Putamen (tissue), 1 donor: ENCODE results near the gene TLR6.

Source experiments
- DNase-seq: peaks from one replicate; pipeline ENCODE4 v3.0.0-alpha.2; 2016; ENCODE audit warnings: low spot score

Gene TLR6, protein sequence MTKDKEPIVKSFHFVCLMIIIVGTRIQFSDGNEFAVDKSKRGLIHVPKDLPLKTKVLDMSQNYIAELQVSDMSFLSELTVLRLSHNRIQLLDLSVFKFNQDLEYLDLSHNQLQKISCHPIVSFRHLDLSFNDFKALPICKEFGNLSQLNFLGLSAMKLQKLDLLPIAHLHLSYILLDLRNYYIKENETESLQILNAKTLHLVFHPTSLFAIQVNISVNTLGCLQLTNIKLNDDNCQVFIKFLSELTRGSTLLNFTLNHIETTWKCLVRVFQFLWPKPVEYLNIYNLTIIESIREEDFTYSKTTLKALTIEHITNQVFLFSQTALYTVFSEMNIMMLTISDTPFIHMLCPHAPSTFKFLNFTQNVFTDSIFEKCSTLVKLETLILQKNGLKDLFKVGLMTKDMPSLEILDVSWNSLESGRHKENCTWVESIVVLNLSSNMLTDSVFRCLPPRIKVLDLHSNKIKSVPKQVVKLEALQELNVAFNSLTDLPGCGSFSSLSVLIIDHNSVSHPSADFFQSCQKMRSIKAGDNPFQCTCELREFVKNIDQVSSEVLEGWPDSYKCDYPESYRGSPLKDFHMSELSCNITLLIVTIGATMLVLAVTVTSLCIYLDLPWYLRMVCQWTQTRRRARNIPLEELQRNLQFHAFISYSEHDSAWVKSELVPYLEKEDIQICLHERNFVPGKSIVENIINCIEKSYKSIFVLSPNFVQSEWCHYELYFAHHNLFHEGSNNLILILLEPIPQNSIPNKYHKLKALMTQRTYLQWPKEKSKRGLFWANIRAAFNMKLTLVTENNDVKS

DNA sequence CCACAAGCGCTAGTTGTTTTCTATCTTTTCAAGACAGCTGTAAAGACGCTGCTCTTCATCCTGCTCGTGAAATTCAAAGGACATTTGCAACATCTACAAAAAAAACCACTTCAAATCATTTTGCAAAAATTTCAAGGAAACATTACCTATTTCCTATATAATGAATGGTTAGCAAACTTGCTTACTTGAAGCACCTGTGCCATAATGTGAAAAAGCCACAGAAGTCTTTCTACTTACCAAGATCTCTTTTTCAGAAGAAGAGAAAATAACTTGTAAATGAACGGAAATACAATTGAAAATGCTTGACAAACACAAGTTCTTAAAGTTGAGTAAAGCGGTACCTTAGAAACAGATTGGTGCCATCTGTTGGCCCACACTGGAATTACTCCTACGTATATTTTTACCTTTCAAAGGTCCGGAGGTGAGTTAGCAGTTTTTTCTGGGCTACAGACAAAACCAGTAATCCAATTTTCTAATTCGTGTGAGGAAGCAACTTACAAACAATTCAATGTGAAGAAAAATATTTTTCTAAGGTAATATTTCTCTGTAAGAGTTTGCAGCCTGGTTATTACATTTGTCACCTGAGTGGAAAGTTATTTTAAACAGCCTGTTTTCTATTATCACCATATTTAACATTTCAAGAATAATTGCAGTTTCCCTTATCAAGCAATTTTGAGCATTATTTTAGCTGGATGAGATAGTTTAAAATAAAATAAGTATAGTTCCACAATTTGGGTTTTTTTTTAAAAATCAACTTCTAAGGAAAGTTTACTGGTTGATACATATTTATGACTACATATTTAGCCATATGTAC is at the start of gene TLR6:
Gene TLR6, minus strand, starts transcription at position 294 of the 814 bp plus-strand sequence. CDS start 27,344 bp downstream, outside the sequence.
- no peak for DNase-seq

DNA sequence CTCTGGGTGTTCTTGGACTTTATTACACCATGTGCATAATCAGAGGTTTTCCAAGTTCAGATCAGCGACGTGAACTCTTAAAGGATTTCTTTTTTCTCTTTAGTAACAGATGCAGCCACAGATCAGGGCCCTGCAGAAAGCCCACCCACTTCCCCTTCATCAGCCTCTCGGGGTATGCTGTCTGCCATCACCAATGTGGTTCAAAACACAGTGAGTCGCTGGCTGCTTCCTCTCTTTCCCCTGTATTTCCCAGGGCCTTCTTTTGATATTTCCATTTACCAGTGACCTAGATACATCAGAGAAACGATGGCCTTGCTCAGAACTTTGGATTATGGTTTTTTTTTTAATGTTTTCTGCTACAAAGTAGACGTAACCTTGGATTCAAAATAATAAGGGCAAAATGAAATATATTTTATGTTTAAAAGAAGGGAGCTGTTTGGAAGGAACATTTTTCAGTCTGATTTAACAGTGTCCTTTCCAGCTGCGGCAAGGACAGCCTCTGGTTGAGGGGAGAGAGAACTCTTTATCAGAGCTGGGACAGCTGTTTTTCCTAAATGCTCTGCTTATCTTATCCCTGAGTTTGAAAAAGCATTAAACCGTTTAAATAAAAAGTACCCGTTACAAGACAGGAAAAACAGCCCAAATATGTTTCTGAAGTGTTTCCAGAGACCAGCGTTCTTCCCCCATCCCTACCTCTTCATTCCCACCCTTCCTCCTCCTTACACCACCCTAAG is 49.2 kb upstream of the TLR6 start:
- no peak for DNase-seq

DNA sequence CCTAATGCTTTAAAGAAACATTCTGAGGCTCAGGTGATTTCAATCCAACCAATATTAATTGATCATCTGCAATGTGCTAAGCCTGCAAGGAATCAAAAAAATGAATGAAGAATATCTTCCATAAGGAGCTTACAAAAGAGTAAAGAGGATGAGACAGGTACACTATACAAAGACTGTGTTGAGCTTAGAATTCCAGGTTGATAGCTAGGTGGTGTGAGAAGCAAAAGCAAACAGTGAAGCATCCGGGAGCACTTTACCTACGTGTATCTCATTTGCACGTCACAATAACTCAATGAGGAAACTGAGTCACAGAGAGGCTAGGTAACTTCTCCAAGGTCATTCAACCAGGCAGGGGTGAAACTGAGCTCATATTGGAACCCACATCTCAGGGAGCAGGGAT is 48.1 kb upstream of the TLR6 start:
- DNase-seq, result no peak

DNA sequence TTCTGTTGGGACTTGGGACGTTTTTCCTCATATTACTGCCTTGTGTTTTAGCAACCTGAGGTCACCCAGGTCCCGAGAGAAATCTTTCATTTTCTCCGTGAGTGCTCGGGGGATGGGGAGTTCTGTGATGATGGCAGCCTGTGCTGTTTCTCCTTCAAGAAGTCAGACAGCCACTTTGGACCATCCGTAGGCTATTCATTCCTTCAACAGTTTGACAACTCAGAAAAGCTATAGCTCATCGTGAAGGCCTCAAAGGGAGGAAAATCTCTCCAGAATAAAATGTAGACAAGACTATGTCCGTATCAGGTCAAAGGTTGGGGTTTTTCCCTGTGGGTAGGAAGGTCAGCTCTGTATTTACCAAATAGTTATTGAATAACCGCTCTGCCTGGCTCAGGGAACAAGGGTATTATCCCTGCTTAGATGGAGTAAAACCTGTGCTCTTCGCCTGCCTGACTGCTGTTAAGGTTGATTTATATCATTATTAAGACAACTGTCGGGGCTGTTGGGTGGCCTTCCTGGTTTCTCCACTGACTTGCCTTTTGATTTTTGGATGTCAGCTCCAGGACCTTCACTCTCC is 47.6 kb upstream of the TLR6 start:
- no peak for DNase-seq

DNA sequence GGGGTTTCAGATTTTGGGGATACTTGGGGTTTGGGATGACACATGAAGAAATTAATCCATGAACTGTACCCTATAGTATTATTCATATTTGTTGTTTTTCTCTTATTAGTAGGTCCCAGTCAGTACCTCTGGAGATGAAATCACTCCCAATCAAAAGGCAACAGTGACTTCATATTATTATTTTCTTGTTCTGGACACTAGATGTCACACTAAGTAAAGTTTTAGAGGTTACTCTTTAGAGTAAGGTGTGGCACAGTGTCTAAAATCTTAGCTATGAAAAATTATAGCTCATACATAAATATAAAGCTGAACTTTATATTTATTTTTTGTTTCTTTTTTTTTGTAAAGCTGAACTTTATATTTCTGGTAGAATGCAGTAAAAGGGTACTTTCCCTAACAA is 46.1 kb upstream of the TLR6 start:
- DNase-seq, result peak; percentile 39

DNA sequence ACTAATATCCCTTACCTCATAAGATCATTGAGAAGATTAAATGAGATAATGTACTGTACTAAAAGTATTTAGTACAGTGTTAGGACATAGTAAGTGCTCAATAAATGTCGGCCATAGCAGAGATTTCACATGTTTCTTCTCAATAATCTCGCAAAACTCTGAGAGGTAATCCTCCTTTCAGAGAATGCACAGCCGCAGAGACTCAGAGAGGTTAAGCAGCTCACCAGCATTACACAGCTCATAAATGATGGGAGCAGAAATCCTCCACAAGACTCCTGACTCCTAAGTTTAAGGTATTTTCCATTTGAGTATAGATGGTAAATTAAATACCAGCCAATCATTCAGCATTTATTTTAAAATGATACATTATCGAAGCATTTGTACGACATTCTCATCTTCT is 45.6 kb upstream of the TLR6 start:
- no peak for DNase-seq

DNA sequence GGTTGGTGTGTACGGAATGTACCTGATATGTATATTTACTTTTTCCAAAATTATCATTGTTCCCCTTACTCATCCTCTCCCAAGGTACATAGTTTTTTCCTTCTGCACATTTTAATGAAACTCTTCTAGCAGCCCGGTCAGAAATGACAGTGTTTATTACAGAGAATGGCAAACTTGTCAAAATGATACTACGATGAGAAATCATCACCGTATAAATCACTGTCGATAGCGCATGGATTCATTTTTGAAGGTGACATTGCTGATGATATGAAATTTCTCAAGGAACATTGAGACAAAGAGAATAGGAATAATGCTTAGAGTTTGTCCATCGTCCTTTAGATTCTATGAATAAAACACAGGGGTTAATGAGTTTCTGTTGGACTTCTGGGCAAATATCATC is 41.6 kb upstream of the TLR6 start:
- DNase-seq, result no peak

DNA sequence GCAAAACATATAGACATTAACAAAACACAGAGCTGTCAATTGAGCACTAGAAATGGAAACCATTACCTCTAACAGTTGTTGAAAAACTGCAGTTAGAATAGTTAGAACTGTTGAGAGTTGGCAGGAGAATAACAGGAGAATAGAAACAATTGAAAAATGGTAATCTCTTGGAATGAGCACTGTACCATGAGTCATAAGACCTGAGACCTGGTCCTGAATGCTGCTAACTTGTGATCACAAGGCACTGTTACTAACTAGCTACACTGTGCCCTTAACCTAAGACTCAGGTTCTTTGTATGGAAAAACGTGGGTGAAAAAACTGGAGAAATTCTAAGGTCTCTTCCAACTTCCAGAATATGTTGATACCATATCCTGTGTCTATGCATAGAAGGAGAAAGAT is 40.3 kb upstream of the TLR6 start:
- DNase-seq, result no peak

DNA sequence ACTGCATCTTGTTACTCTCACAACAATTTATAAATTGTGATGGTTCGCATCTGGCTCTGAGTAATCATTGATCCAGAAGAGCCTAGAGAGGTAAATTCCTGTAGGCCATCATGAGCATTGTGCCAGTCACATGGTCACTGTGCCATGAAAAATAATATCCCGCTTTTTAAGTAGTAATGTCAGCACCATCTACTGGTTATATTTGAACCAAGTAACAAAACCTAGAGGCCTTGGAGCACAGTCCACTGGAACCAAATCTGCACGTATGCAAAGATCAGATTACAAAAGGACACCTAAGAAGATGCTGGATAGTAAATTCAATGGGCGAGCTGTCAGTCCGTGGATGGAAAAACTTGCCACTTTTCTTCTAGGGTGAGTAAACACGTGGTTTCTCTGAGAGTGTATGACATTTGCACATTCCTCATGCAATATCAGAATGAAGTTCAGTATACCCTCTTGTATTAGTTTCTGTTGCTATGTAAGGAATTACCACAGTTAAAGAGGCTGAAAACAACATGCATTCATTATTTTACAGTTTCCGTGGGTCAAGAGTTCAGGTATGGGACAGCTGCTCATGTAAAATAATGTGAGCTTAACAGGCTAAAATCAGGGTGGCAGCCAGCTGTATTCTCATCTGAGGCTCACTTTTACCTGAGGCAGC is 37.8 kb upstream of the TLR6 start:
- DNase-seq, result no peak

DNA sequence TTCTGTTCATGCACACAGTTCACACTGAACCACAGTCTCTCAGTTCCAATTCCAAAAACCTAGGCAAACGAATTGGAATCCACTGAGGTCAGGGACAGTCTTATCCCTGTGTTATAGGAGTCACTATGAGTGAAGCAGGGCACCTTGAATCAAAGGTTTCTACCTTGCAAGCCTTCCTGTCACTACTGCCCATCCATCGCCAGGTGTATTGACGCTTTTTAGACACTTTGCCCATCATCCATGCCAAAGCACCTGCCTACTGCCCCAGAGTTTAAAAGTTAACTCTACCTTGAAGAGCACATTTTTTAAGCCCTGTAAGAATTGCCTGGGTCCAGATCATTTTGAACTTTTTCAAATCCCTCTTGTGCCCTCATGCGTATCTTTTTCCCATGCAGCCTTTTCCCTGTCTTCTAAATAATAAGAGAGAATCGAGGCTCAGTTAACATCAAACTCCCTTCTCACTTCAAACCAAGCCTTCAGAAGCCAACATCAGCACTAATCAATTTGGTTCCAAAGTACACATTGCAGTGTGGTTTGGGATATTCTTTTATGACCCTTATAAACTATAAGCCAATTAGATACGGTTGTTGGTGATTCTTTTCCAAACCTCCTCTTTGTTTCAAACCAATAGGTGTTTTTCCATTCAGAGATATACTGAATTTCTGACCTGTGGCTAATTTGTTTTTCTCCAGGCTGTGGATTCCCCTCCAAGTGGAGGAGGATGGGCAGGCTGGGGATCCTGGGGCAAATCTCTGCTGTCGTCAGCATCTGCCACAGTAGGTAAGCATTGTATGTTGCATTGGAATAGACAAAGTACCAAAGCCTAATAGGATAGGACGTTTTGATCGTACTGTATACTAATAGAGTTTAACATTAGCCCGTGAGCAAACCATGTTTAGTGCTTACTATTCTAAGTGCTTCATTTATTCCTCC is 34.7 kb upstream of the TLR6 start:
- no peak for DNase-seq

DNA sequence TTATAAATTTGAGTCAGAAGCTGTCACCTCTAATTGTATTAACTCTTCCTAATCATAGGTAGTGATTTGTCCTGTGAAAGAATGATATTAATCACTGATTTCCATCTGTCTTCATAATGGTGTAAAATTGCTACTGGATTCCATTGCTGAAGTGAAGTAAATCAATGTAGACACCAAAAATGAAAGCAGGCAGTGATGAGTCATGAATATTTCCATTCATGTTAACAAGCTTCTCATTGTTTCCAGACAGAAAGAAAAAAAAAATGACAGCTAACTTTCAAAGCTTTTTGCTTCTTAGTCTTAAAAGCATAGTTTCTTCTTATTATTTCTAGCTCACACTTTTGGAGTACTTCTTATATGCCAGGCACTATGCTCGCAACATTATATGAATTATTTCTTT is 32.5 kb upstream of the TLR6 start:
- DNase-seq, result peak; percentile 79

DNA sequence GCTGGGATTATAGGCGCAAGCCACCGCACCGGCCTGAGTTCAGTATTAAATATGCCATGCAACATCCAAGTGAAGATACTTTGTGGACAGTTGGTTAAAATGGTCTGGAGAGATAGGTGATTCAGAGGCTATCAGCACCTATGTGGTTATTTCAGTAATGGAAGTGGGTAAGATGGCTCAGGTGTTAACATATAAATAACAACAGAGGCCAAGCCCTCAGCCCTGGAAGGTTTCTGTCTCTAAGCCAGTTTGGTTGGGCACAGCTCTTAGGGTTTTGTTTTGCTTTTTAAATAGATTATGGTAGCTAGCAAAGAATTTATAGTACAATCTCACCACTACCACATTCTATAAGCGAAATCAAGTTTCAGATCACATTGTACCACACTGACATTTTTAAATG is 27.6 kb upstream of the TLR6 start:
- no peak for DNase-seq

DNA sequence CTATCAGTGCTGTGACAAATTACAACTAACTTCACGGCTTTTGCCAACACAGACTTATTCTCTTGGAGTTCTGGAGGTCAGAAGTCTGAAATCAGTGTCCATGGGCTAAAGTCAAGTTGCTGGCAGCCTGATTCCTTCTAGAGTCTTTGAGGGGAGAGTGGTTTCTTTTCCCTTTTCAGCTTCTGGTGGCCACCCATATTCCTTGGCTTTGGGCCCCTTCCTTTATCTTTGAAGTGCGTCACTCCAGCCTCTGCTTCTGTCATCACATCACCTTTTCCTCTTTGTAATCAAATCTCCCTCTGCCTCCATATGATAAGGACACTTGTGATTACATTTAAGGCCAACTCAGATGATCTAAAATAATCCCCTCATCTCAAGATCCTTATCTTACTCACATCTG is 20.0 kb upstream of the TLR6 start:
- DNase-seq, result no peak

DNA sequence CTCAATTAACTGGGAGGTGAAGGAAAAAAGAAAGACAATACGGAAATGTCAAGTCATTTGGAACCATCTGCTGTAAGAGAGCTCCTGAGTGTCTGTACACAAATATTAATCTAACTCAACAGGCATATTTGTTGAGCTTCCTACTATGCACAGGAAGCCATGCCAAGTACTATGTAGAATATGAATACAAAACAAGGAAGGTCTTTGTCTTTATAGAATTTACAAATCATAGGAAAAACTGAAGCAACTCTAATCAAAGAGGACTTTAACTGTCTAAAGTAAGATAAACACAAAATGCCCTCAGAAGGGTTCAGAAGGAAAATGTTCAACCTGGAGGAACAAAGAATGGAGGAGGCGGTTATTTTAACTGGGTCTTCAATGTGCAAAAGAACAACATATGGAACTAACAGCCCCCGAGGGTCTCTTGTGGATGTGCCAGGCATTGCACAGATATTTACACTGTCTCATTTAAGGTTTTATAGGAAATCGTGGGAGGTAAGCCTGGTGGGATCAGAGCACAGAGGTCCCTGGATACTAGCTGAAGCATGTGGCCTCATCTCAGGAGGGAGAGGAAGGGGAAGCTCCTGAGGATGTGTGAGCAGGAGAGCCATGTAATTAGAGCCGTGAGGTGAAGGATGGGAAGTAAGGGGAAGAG is 16.8 kb upstream of the TLR6 start:
- no peak for DNase-seq

DNA sequence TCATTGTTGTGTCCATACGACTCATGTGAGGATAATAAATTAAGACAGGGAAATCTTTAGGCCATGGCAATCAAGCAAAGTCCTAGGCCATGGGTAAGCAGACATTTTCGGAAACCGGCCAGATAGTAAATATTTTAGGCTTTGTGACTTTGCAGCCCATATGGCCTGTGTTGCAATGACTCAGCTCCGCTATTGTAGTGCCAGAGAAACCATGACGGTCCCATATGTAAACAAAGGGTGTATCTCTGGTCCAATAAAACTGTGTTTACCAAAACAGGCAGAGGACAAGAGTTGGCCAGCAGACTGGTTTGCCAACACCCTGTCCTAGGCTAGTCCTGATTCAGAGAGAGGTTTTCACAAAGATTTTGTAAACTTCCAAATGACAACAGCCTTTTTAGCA is 16.0 kb upstream of the TLR6 start:
- DNase-seq, result no peak

DNA sequence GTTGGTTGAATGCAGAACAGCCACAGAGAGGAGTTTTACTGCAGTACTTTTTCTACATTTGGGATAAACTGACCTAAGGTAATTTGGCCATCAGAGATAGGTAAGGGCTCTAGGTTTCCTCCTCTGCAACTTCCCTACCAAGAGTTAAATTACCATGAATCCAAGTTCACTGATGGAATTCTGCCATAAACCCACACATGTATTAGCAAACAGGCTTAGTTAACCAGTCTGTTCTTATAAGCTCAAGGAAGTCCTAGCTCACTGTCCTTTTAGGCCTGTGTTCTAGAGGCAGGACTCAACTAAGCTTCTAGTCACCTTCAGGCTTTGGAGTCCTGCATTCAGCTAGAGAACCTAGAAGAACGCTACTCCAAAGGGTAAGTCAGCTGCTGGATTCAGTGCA is 15.0 kb upstream of the TLR6 start:
- no peak for DNase-seq

DNA sequence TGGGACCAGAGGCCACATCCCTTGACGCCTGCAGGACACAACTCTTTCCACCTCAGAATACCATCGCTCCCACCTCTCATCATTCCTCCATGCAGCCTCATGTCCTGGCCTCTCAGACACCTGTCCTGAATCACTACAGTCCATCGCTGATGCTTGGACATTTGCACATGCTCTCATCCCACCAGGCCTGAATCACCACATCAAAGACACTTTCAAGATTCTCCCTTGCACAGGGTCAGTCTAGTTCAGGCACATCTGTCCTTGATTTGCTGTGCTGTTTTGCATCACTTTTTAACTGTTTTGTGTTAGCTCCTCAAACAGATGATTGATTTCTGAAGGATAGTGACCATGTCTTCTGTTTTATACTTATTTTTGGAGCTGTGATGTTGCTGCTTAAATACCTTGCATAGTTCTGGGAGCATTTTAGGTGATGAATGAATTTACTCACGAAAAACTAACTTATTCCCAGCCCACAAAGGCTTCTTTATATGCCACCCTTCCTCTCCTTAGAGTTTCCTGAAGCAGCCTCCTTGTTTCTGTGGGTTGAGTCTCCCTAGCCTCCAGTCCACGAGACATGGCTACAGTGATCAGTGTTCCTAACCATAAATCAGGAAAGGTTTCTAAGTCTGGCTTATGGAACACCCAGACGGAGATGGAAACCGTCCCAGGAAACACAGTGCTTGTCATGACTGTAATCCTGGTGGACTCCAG is 13.6 kb upstream of the TLR6 start:
- DNase-seq, result no peak

DNA sequence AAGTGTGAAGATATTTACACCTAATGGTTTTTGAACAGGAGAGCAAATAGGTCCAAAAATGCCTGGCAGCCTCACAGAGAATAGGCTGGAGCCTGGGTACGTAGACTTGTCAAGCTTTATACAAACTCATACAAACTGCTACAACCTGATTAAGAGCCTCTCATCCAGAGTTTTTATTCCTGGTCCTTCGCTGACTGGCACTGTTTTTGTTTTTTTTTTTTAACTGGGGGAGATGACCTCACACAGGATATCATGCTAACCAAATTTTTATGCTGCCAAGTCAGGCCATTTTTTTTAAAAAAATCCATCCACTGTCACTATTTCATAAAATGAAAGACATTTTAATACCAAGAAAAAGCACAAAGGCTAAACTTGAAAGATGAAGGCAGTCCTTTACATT is 12.9 kb upstream of the TLR6 start:
- DNase-seq, result no peak
